ENCODE results near the gene WNT8B.

WNT8B gene

DNA sequence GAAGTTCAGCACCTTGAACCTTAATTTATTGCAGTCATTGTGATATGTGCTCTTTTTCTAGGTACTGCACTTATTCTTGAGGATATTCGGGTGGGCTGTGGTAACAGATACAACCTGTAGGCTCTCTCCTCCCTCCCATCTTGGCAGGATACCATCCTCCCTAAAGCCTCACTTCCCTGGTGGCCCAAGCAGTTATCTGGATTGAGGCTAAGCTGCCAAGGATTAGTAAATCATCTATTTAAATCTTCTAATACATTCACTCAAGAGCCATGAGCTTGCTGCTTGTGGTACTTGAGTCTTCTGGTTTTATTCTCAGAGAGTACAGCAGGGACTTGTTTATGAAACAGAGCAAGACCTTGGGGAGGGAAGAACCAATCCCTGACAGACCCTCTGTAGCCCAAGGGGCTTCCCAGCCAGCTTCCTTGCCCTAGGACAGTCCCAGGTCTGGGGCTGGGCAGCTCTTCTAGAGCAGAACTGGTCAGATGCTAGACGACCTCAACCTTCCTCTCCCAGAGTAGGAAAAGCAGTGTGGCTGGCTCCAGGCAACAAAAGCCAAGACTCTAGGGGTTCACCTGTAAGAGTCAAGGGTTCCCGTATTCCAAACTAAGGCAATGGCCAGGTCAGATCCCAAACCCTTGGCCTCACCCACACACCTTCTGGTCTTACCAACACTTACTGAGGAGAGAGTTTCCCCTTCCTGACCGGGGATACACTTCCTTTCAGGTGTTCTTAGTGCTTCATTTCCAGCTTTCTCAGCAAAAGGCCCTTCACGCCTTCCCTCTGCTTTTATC, 21.3 kb downstream of the WNT8B start:
- no peak for DNase-seq

GRCh38 chr10:100485366-100485765, 22.6 kb downstream of the WNT8B start:
- DNase-seq = no peak

GRCh38 chr10:100485801-100486495, 23.1 kb downstream of the WNT8B start:
- no peak for DNase-seq

DNA sequence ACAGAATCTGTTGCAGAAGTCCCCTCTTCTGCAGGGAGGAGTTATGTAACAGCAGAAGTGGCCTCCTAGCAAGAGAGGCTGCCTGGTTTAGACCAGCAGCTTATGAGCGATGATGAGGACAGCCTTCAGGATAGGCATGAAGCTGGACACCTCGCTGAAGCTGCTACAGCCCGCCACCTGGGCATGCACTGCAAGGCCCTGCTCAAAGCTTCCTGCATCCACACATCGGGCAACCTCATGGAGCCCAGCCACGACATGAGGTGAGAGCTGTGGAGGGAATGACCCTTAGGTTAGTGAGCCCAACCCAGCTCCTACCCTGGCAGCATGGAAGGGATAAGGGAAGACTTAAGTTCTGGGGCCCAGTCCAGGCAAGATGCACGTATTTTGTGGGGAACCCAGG, 24.7 kb downstream of the WNT8B start:
- no peak for DNase-seq

DNA sequence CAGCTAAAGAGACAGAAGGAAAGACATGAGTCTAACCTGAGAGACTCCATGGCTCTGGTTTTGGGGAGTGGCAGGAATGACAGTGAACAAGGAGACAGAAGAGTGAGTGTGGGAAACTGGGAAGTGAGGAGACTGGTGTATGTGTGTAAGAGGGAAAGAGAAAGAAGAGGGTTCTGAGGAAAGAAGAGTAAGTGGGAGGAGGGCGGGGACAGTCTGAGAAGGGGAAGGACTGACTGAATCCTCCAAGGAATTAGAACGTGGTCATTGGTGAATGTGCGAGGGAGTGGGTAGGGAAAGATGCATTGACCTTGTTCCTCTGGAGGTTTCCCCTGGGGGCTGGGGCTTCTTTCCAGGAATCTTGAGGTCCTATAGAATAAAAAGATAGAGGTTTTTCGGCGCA, 26.6 kb downstream of the WNT8B start:
- DNase-seq = no peak

- DNase-seq = no peak
Observed at GRCh38 chr10:100490531-100490930, 27.7 kb downstream of the WNT8B start.

DNA sequence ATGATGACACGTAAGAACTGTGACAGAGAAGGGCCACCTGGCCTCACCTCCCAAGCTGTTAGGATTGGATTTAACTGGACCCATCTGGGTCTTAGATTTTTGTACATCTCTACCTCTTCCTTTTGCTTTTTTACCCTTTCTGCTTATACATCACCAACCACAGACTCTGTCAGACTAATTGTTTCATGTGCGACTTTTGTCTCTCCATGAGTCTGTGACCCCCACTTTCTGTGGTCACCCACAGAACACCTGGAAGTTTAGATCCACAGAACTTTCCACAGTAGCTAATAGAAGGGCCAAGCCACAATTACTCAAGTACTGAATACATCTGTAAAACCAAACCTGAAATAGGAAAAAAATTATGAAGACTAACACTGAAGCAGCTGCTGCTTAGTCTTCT, 33.8 kb downstream of the WNT8B start:
- DNase-seq = no peak

DNA sequence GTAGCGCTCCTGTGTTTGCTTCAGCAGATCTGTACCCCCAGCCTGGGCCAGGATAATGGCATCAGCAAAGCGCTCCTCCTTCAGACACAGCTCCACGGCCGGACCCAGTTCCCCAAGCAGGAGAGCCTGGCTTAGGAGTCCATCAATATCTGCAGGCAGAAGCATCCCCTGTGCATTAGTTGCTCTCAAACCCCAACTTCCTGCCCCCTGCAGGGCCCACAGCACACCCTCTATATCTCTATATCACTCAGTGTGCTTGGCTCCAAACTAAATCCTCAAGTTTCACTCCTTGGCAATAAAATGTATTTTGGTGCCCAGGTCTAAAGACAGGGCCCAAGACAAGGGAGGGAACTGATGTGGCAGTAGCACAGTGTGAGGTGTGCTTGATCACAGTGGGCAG, 35.2 kb downstream of the WNT8B start:
- no peak for DNase-seq

- no peak for DNase-seq
Observed at GRCh38 chr10:100501423-100501822, 38.6 kb downstream of the WNT8B start.

- no peak for DNase-seq
Observed at GRCh38 chr10:100502926-100503494, 40.2 kb downstream of the WNT8B start.

DNA sequence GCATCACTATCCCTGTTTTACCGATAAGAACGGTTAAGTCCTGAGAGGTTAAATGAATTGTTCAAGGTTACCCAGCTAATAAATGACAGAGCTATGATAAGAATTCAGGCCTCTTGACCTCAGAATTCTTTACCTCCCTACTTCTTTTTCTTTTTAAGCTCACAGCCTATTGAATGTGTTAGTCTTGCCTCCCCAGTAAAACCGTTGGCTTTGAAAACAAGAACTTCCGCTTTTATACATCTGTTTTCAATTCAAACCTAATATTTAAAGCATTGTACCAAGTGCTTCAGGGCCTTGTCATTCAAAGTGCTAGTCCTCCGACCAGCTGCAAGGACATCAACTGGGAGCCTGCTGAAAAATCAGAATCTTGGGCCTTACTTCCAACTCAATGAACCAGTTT, 41.3 kb downstream of the WNT8B start:
- no peak for DNase-seq

GRCh38 chr10:100505164-100505563, 42.4 kb downstream of the WNT8B start:
- DNase-seq = no peak

DNA sequence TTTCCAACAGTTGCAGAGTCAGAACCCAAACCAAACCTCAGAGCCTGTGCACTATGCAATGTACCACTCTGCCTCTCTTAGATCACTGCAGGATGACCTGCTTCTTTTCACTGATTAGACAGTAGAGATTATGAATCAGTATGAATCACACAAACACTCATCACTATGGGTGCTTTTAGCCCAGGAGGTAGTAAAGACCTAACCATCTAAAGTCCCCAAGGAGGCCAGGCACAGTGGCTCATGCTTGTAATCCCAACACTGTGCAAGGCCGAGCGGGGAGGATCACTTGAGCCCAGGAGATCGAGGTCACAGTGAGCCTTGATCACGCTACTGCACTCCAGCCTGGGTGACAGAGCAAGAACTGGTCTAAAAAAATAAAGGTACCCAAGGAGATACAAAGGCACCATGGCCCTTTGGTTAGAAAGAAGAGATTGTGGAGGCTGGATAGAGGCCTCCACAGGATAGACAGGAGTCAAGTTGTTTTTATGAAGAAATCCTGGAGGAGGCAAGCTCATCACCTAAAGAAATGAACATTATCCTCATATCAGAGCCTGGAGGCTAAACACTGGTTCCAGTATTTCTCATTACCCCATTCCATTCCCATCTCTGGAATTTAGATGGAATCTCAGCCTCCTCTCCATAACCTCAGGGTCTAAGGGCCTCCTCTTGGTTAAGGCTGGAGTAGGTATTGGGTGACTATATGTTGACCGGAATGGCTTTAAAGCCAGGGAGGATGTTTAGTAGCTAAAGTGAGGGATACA, 44.0 kb downstream of the WNT8B start:
- DNase-seq = no peak

GRCh38 chr10:100507357-100507732, 44.5 kb downstream of the WNT8B start:
- DNase-seq = no peak

- no peak for DNase-seq
Observed at GRCh38 chr10:100508266-100508665, 45.5 kb downstream of the WNT8B start.

DNA sequence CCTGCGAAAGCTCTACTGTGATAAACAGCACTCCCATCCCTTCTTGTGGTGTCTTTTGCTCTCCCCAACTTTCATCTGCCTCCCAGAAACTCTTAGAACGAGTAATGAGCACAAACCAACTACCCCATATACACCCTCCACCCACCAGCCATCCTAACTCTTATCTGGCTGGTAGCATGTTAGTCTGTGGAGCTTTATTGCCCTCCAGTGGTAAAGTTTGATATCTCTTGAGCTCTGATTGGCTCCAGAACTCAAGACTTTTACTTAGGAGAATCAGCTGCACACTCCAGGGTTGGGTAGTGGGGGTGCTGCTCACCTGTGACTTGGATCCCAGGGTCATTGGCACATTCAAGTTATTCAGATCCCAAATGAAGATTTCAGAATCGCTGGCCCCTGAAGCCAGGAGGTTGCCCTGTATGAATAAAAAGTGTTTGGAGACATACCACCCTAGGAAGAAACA, 45.9 kb downstream of the WNT8B start:
- no peak for DNase-seq

DNA sequence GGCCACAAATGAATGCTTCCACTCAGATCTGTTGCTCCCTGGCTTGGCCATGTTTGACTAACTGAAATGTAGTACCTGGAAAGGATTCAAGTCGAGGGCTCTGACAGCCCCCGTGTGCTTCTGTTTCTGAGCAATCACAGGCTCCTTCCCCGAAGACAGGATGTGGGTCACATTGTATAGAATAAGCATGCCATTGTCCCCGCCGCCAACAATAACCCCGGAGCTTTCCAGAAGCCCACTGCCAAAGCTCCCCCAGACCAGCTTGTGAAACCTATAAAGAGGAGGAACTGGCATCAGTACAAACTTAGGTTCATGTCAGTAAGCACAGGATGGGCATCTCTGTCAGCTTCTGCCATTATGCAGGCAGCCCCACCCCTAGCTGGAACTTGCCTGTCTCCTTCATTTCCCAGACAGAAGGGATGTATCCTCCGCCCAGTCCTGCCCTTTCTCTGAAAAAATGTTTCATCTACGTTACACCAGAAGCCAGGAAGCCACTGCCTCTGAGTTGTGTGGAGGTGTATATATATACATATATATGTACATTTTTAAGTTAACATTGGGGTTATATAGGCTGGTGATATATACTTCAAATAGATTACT, 46.5 kb downstream of the WNT8B start:
- no peak for DNase-seq

GRCh38 chr10:100510533-100511308, 47.9 kb downstream of the WNT8B start:
- DNase-seq = peak; percentile 52

DNA sequence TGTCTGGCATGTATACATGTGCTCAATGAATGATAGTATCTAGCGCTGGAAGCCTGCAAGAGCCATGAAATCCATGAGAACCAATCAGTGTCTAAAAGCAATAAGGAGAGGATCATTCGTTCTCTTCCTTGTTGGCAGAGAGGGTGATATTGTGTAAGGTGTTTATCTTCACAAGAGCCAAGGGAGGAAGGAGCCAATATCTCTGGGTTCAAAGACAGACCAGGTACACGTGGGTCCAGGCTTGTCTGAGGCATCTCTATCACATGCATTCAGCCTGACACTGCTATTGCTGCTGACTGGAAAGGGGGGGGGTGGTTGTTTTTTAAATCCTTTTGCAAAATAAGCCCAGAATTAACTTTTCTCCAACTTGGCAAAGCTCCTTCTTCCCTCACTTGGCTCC, 52.8 kb downstream of the WNT8B start:
- DNase-seq = no peak

DNA sequence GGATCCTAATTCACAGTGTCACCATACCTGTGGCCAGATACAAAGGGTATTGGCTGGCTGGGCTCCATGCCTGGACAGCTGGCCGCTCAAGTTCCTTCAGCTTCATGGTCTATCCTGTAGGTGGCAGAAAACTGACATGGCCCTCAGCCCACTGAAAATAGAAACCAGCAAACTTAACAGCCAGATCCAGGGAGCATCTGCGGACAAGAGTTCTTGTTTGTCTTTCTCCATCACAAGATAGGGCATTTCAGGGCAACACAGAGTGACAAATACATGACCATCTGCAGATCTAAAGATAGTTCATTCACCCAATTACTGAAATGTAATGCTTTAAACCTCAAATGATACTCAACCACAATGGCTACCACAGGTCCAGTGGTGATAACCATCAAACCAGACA, 54.0 kb downstream of the WNT8B start:
- DNase-seq = no peak

DNA sequence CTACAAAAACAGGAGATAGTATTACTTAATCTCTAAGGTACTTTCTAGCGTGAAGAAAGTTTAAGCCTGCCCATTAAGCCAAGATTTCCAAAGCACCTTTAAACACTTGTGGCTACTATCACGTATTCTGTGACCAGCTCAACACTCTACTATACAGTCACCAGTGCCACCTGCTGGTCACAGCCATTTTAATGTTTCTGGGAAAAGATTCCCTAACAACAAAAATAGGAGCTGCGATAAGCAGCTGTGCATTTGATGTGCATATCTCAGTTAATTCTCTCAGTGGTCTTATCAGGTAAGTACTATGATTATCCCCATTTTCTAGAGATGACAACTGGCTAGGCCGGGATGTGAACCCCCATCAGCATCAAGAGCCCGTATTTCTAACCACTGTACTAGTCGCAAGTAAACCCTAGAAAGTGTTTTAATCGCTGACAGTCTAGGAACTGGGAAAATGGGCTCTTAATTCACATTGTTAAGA, 56.0 kb downstream of the WNT8B start:
- DNase-seq = peak; percentile 36
